HG02571 (cell line): Measurements from ENCODE around the gene AR.

Experiments
- ATAC-seq: cut with Tn5 transposase; IDR thresholded peaks from one replicate; pipeline ENCODE4 v1.9.1; 2021; ENCODE audit warnings: mild to moderate bottlenecking, moderate library complexity; ENCODE audit not compliant: unreplicated experiment

AR gene

DNA sequence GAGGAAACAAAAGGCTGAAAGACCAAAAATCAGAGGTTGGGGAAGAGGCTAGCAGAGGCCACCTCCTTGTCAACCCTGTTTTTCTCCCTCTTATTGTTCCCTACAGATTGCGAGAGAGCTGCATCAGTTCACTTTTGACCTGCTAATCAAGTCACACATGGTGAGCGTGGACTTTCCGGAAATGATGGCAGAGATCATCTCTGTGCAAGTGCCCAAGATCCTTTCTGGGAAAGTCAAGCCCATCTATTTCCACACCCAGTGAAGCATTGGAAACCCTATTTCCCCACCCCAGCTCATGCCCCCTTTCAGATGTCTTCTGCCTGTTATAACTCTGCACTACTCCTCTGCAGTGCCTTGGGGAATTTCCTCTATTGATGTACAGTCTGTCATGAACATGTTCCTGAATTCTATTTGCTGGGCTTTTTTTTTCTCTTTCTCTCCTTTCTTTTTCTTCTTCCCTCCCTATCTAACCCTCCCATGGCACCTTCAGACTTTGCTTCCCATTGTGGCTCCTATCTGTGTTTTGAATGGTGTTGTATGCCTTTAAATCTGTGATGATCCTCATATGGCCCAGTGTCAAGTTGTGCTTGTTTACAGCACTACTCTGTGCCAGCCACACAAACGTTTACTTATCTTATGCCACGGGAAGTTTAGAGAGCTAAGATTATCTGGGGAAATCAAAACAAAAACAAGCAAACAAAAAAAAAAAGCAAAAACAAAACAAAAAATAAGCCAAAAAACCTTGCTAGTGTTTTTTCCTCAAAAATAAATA is 179.9 kb downstream of the AR start:
- ATAC-seq = no peak

DNA sequence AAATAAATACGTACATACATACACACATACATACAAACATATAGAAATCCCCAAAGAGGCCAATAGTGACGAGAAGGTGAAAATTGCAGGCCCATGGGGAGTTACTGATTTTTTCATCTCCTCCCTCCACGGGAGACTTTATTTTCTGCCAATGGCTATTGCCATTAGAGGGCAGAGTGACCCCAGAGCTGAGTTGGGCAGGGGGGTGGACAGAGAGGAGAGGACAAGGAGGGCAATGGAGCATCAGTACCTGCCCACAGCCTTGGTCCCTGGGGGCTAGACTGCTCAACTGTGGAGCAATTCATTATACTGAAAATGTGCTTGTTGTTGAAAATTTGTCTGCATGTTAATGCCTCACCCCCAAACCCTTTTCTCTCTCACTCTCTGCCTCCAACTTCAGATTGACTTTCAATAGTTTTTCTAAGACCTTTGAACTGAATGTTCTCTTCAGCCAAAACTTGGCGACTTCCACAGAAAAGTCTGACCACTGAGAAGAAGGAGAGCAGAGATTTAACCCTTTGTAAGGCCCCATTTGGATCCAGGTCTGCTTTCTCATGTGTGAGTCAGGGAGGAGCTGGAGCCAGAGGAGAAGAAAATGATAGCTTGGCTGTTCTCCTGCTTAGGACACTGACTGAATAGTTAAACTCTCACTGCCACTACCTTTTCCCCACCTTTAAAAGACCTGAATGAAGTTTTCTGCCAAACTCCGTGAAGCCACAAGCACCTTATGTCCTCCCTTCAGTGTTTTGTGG is 180.7 kb downstream of the AR start:
- no peak for ATAC-seq

DNA sequence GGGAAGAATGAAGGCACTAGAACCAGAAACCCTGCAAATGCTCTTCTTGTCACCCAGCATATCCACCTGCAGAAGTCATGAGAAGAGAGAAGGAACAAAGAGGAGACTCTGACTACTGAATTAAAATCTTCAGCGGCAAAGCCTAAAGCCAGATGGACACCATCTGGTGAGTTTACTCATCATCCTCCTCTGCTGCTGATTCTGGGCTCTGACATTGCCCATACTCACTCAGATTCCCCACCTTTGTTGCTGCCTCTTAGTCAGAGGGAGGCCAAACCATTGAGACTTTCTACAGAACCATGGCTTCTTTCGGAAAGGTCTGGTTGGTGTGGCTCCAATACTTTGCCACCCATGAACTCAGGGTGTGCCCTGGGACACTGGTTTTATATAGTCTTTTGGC is 181.7 kb downstream of the AR start:
- no peak for ATAC-seq

DNA sequence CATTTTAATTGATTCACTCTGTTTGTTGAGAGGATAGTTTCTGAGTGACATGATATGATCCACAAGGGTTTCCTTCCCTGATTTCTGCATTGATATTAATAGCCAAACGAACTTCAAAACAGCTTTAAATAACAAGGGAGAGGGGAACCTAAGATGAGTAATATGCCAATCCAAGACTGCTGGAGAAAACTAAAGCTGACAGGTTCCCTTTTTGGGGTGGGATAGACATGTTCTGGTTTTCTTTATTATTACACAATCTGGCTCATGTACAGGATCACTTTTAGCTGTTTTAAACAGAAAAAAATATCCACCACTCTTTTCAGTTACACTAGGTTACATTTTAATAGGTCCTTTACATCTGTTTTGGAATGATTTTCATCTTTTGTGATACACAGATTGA is 182.2 kb downstream of the AR start:
- ATAC-seq = no peak

DNA sequence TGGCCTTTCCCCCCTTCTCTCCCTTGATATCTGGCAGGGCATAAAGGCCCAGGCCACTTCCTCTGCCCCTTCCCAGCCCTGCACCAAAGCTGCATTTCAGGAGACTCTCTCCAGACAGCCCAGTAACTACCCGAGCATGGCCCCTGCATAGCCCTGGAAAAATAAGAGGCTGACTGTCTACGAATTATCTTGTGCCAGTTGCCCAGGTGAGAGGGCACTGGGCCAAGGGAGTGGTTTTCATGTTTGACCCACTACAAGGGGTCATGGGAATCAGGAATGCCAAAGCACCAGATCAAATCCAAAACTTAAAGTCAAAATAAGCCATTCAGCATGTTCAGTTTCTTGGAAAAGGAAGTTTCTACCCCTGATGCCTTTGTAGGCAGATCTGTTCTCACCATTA is 183.8 kb downstream of the AR start:
- no peak for ATAC-seq

DNA sequence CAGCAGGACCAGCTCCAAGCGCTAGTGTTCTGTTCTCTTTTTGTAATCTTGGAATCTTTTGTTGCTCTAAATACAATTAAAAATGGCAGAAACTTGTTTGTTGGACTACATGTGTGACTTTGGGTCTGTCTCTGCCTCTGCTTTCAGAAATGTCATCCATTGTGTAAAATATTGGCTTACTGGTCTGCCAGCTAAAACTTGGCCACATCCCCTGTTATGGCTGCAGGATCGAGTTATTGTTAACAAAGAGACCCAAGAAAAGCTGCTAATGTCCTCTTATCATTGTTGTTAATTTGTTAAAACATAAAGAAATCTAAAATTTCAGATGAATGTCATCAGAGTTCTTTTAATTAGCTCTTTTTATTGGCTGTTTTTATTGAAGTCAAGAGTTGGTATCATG is 186.5 kb downstream of the AR start:
- ATAC-seq = no peak

DNA sequence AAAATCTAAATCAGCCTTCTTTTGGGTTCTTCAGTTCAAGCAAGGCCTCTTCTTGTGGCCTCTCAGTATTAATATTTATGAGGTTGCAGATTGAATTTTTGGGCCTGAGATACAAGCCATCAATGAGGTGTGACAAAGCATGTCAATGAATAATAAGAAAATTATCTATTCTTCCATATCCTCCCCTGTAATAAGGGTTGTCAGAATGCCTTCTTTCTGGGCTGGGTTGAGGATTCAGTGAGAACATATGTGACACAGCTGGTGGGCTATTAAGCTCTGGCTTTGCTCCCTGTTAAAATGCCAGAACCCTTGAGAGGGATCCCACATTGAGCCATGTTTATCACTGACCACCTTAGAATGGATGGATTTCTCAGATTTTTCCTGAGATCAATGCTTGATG is 187.2 kb downstream of the AR start:
- no peak for ATAC-seq

DNA sequence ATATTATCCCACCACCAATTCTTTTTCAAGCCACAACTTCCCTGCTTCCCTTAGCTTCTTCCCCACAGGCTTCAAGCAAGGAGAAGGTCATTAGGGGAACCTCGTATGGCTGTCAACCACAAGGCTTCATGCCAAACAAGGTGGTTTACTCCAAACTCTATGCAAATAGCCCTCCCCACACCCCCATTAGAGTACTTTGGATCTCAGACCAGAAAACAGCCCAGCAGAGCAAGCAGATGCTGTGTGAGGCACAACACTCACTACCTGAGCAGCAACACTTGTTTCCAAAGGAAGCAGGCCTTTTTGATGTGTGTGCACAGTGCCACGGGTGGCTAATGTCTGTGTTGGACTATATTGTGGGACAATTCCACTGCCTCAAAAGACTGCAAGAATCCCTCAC is 189.0 kb downstream of the AR start:
- ATAC-seq = no peak

DNA sequence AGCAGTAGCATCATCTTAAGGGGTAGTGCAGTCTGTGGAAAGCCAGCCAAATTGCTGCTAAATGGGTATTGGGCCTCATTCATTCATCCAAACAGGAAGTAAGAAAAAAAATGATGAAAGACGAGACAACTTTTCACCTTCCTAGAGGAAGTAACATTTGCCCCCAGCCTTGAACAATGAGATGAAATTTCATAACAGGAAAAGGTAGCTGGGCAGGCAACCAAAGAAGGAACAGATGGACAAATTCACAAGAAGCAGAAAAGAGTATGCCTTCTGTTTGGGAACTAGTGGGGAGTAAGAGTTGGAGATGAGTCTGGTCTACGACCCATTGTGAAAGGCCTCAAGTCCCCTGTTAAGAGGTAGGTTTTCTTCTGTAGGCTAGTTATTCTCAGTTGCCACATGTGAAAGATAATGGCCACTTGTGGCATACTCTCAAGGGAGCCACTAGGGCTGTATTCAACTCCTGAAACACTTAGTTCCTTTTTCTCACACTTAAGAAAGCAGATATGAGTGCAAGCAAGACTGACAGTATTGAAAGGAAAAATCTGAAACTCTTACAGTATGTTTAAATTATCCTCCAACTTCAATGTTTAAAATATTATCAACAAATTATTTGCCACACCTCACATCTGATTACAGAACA is 190.4 kb downstream of the AR start:
- no peak for ATAC-seq

DNA sequence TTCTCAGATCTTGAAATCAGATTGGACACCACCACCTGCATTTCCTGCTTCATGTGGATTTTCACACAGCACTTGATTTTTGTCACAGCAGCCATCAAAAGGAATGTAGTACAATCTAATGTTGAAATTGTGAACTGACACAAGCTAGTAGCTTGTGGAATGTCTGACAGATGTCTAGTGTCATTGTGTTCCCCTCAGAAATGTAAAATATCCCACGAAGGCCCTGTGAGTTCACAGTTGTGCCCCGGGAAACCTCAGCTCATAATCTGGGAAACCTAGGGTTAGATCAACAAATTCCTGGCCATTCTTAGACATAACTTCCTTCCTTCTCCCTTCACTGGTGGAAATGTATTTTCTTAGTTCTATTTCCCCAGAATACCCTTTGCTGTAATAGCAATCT is 205.7 kb downstream of the AR start:
- no peak for ATAC-seq

DNA sequence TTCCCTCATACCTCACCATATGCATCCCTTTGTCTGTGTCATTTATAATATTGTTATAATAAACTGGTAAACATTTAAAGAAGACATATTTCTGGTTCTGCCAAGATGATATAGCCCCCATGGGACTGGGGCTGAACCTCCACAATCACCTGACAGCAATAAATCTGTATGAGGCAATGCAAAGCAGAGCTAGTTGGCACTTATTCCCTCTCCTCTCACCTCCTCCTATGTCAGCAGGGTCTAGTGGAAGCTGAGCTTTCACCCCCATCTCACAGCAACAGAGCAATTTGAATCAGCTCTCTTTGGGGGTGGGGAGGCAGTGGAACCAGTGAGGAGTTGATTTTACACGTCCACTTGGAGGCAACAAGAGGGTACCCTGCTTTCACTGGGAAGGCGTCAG is 206.9 kb downstream of the AR start:
- ATAC-seq = no peak

DNA sequence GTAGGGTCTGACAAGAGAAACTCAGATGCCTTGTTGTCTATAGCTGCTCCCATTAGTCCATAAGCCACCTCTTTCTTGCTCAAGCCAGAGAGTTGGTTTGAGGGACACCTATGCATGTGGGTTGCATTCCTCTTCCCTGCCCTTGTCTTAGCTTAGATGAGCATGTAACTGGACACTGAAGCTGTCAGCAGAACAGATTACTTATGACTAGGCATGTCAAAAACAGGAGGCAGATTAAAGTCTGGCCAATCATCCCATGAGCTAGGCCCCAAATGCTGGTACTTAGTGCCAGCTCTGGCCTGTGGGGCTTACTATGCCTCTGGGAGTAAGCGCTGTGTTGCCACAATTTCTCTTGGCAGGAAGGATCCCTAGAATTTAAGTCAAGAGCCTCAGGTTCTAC is 215.2 kb downstream of the AR start:
- ATAC-seq = no peak

DNA sequence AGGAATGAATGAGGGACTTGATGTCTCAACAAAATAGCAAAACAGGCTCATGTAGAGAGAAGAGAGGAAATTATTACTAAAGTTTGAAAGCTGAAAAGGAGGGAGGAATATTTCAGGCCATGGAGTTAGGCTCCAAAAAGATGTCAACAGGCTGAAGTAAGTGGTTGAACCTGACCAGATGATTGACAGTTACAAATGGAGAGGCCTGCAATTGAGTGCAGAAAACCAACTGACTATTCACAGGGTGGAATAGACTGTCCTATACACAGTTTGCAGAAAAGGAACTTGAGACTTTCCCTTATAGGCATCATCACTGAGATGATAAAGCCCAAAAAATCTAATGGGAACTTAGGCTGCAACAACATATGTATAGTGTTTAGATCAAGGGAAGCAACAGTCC is 233.3 kb downstream of the AR start:
- ATAC-seq = no peak

DNA sequence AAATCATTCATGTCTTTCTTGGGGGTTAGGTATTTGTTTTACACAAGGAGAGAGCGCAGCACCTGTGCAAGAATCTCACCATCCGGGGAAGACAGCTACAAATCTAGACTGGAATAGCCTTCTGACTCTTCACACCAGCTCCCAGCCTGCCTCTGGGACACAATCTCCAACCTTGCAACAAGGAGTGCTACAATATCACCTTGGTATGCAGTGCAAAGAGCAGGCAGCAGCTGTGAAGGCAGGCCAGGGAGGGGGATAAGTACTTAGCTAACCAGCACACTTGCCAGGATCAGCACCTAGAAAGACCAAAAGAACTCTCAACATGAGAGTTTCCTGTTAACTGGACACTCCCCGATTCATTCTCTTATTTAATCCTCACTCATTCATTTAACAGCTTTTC is 235.3 kb downstream of the AR start:
- ATAC-seq = no peak
